ENCODE data around the gene FRMD6.

The FRMD6 gene

GRCh38 chr14:51715250-51715649, 63.5 kb downstream of the FRMD6 start:
- no peaks in the 10 kb centered on the region for H3K9me3 ChIP-seq (ENCODE audit: control insufficient read depth in 1 of 2, low read length in 2 of 2)
- H3K36me3 ChIP-seq (ENCODE audit: control insufficient read depth in 1 of 2, insufficient read depth in 2 of 2, low read length in 2 of 2) = peaks cover 5 to 8% of the 10 kb centered on the region in 2 donors
- no peaks in the 10 kb centered on the region for H3K27me3 ChIP-seq (ENCODE audit: control insufficient read depth in 1 of 2, insufficient read depth in 2 of 2, low read length in 2 of 2)

GRCh38 chr14:51715742-51716141, 64.0 kb downstream of the FRMD6 start:
- Histone ChIP-seq H3K9me3 (ENCODE audit: control insufficient read depth in 1 of 2, low read length in 2 of 2) (no peaks in the 10 kb centered on the region), H3K4me1 (ENCODE audit: control insufficient read depth in 1 of 2, insufficient read depth in 2 of 2, low read length in 2 of 2) (no peaks in the 10 kb centered on the region), H3K27ac (ENCODE audit: low read depth, low read length) (no peak overlapping the region), H3K9ac (ENCODE audit: low read depth in 1 of 2, low read length in 2 of 2) (no peak overlapping the region), H3K4me3 (ENCODE audit: low read depth in 1 of 2, low read length in 2 of 2) (no peak overlapping the region), H3K36me3 (ENCODE audit: control insufficient read depth in 1 of 2, insufficient read depth in 2 of 2, low read length in 2 of 2) (peaks cover 8 to 10% of the 10 kb centered on the region in 2 donors), H3K27me3 (ENCODE audit: control insufficient read depth in 1 of 2, insufficient read depth in 2 of 2, low read length in 2 of 2) (no peaks in the 10 kb centered on the region)

More at GRCh38 chr14:51715250-51715649, 63.5 kb downstream of the FRMD6 start:
- no peak overlapping the region for H3K9ac ChIP-seq (ENCODE audit: low read depth in 1 of 2, low read length in 2 of 2)
- H3K4me1 ChIP-seq (ENCODE audit: control insufficient read depth in 1 of 2, insufficient read depth in 2 of 2, low read length in 2 of 2) = no peaks in the 10 kb centered on the region
- H3K27ac ChIP-seq (ENCODE audit: low read depth, low read length) = no peak overlapping the region
- H3K4me3 ChIP-seq (ENCODE audit: low read depth in 1 of 2, low read length in 2 of 2) = no peak overlapping the region

GRCh38 chr14:51716610-51717009, 64.9 kb downstream of the FRMD6 start:
- no peak overlapping the region for H3K4me3 ChIP-seq (ENCODE audit: low read depth in 1 of 2, low read length in 2 of 2)
- peaks cover 6 to 12% of the 10 kb centered on the region in 2 donors for H3K36me3 ChIP-seq (ENCODE audit: control insufficient read depth in 1 of 2, insufficient read depth in 2 of 2, low read length in 2 of 2)
- H3K9ac ChIP-seq (ENCODE audit: low read depth in 1 of 2, low read length in 2 of 2) = no peak overlapping the region
- no peak overlapping the region for H3K27ac ChIP-seq (ENCODE audit: low read depth, low read length)
- no peaks in the 10 kb centered on the region for H3K27me3 ChIP-seq (ENCODE audit: control insufficient read depth in 1 of 2, insufficient read depth in 2 of 2, low read length in 2 of 2)
- H3K4me1 ChIP-seq (ENCODE audit: control insufficient read depth in 1 of 2, insufficient read depth in 2 of 2, low read length in 2 of 2) = no peaks in the 10 kb centered on the region
- no peaks in the 10 kb centered on the region for H3K9me3 ChIP-seq (ENCODE audit: control insufficient read depth in 1 of 2, low read length in 2 of 2)

- peaks cover 3 to 21% of the 10 kb centered on the region in 2 donors for H3K36me3 ChIP-seq (ENCODE audit: control insufficient read depth in 1 of 2, insufficient read depth in 2 of 2, low read length in 2 of 2)
- no peaks in the 10 kb centered on the region for H3K4me1 ChIP-seq (ENCODE audit: control insufficient read depth in 1 of 2, insufficient read depth in 2 of 2, low read length in 2 of 2)
- no peaks in the 10 kb centered on the region for H3K27me3 ChIP-seq (ENCODE audit: control insufficient read depth in 1 of 2, insufficient read depth in 2 of 2, low read length in 2 of 2)
- no peaks in the 10 kb centered on the region for H3K9me3 ChIP-seq (ENCODE audit: control insufficient read depth in 1 of 2, low read length in 2 of 2)
- H3K9ac ChIP-seq (ENCODE audit: low read depth in 1 of 2, low read length in 2 of 2) = no peak overlapping the region
- H3K27ac ChIP-seq (ENCODE audit: low read depth, low read length) = no peak overlapping the region
- no peak overlapping the region for H3K4me3 ChIP-seq (ENCODE audit: low read depth in 1 of 2, low read length in 2 of 2)
Measured at GRCh38 chr14:51717766-51718165, 66.1 kb downstream of the FRMD6 start.

GRCh38 chr14:51719955-51720354, 68.2 kb downstream of the FRMD6 start:
- Histone ChIP-seq H3K27ac (ENCODE audit: low read depth, low read length) (no peak overlapping the region), H3K4me3 (ENCODE audit: low read depth in 1 of 2, low read length in 2 of 2) (no peak overlapping the region), H3K9me3 (ENCODE audit: control insufficient read depth in 1 of 2, low read length in 2 of 2) (no peaks in the 10 kb centered on the region), H3K27me3 (ENCODE audit: control insufficient read depth in 1 of 2, insufficient read depth in 2 of 2, low read length in 2 of 2) (no peaks in the 10 kb centered on the region), H3K4me1 (ENCODE audit: control insufficient read depth in 1 of 2, insufficient read depth in 2 of 2, low read length in 2 of 2) (no peaks in the 10 kb centered on the region), H3K36me3 (ENCODE audit: control insufficient read depth in 1 of 2, insufficient read depth in 2 of 2, low read length in 2 of 2) (peaks cover 3 to 23% of the 10 kb centered on the region in 2 donors), H3K9ac (ENCODE audit: low read depth in 1 of 2, low read length in 2 of 2) (no peak overlapping the region)

- H3K27me3 ChIP-seq (ENCODE audit: control insufficient read depth in 1 of 2, insufficient read depth in 2 of 2, low read length in 2 of 2) = no peaks in the 10 kb centered on the region
- no peak overlapping the region for H3K9ac ChIP-seq (ENCODE audit: low read depth in 1 of 2, low read length in 2 of 2)
- no peaks in the 10 kb centered on the region for H3K4me1 ChIP-seq (ENCODE audit: control insufficient read depth in 1 of 2, insufficient read depth in 2 of 2, low read length in 2 of 2)
- H3K4me3 ChIP-seq (ENCODE audit: low read depth in 1 of 2, low read length in 2 of 2) = no peak overlapping the region
- peaks cover 0 to 23% of the 10 kb centered on the region in 2 donors for H3K36me3 ChIP-seq (ENCODE audit: control insufficient read depth in 1 of 2, insufficient read depth in 2 of 2, low read length in 2 of 2)
- H3K27ac ChIP-seq (ENCODE audit: low read depth, low read length) = no peak overlapping the region
- H3K9me3 ChIP-seq (ENCODE audit: control insufficient read depth in 1 of 2, low read length in 2 of 2) = no peaks in the 10 kb centered on the region
Measured at GRCh38 chr14:51723990-51724389, 72.3 kb downstream of the FRMD6 start.

- H3K9ac ChIP-seq (ENCODE audit: low read depth in 1 of 2, low read length in 2 of 2) = no peak overlapping the region
- H3K4me1 ChIP-seq (ENCODE audit: control insufficient read depth in 1 of 2, insufficient read depth in 2 of 2, low read length in 2 of 2) = no peaks in the 10 kb centered on the region
- H3K36me3 ChIP-seq (ENCODE audit: control insufficient read depth in 1 of 2, insufficient read depth in 2 of 2, low read length in 2 of 2) = peaks cover 0 to 23% of the 10 kb centered on the region in 2 donors
- no peak overlapping the region for H3K27ac ChIP-seq (ENCODE audit: low read depth, low read length)
- H3K27me3 ChIP-seq (ENCODE audit: control insufficient read depth in 1 of 2, insufficient read depth in 2 of 2, low read length in 2 of 2) = no peaks in the 10 kb centered on the region
- no peak overlapping the region for H3K4me3 ChIP-seq (ENCODE audit: low read depth in 1 of 2, low read length in 2 of 2)
- H3K9me3 ChIP-seq (ENCODE audit: control insufficient read depth in 1 of 2, low read length in 2 of 2) = no peaks in the 10 kb centered on the region
Measured at GRCh38 chr14:51724650-51725049, 72.9 kb downstream of the FRMD6 start.

- no peaks in the 10 kb centered on the region for H3K27me3 ChIP-seq (ENCODE audit: control insufficient read depth in 1 of 2, insufficient read depth in 2 of 2, low read length in 2 of 2)
- H3K4me1 ChIP-seq (ENCODE audit: control insufficient read depth in 1 of 2, insufficient read depth in 2 of 2, low read length in 2 of 2) = no peaks in the 10 kb centered on the region
- H3K27ac ChIP-seq (ENCODE audit: low read depth, low read length) = no peak overlapping the region
- peaks cover 0 to 20% of the 10 kb centered on the region in 2 donors for H3K36me3 ChIP-seq (ENCODE audit: control insufficient read depth in 1 of 2, insufficient read depth in 2 of 2, low read length in 2 of 2)
- H3K9me3 ChIP-seq (ENCODE audit: control insufficient read depth in 1 of 2, low read length in 2 of 2) = no peaks in the 10 kb centered on the region
- H3K9ac ChIP-seq (ENCODE audit: low read depth in 1 of 2, low read length in 2 of 2) = no peak overlapping the region
- no peak overlapping the region for H3K4me3 ChIP-seq (ENCODE audit: low read depth in 1 of 2, low read length in 2 of 2)
Measured at GRCh38 chr14:51725061-51725460, 73.4 kb downstream of the FRMD6 start.

- no peaks in the 10 kb centered on the region for H3K4me1 ChIP-seq (ENCODE audit: control insufficient read depth in 1 of 2, insufficient read depth in 2 of 2, low read length in 2 of 2)
- peaks cover 0 to 11% of the 10 kb centered on the region in 2 donors for H3K36me3 ChIP-seq (ENCODE audit: control insufficient read depth in 1 of 2, insufficient read depth in 2 of 2, low read length in 2 of 2)
- H3K9ac ChIP-seq (ENCODE audit: low read depth in 1 of 2, low read length in 2 of 2) = no peak overlapping the region
- H3K27ac ChIP-seq (ENCODE audit: low read depth, low read length) = no peak overlapping the region
- H3K9me3 ChIP-seq (ENCODE audit: control insufficient read depth in 1 of 2, low read length in 2 of 2) = no peaks in the 10 kb centered on the region
- no peaks in the 10 kb centered on the region for H3K27me3 ChIP-seq (ENCODE audit: control insufficient read depth in 1 of 2, insufficient read depth in 2 of 2, low read length in 2 of 2)
- no peak overlapping the region for H3K4me3 ChIP-seq (ENCODE audit: low read depth in 1 of 2, low read length in 2 of 2)
Measured at GRCh38 chr14:51726166-51726899, 74.6 kb downstream of the FRMD6 start.

GRCh38 chr14:51727526-51727925, 75.8 kb downstream of the FRMD6 start:
- no peaks in the 10 kb centered on the region for H3K27me3 ChIP-seq (ENCODE audit: control insufficient read depth in 1 of 2, insufficient read depth in 2 of 2, low read length in 2 of 2)
- H3K36me3 ChIP-seq (ENCODE audit: control insufficient read depth in 1 of 2, insufficient read depth in 2 of 2, low read length in 2 of 2) = peaks cover 0 to 4% of the 10 kb centered on the region in 2 donors
- no peaks in the 10 kb centered on the region for H3K9me3 ChIP-seq (ENCODE audit: control insufficient read depth in 1 of 2, low read length in 2 of 2)
- H3K4me3 ChIP-seq (ENCODE audit: low read depth in 1 of 2, low read length in 2 of 2) = no peak overlapping the region
- no peak overlapping the region for H3K9ac ChIP-seq (ENCODE audit: low read depth in 1 of 2, low read length in 2 of 2)
- H3K27ac ChIP-seq (ENCODE audit: low read depth, low read length) = no peak overlapping the region
- H3K4me1 ChIP-seq (ENCODE audit: control insufficient read depth in 1 of 2, insufficient read depth in 2 of 2, low read length in 2 of 2) = no peaks in the 10 kb centered on the region
